NCI-H1417 treated with DMSO at 0.1 percent for 48 hours (cell line): ENCODE results near the gene UBE2E2.

Experiments
- DNase-seq: peaks from one replicate; lab custom pipeline; 2025; lab: John Stamatoyannopoulos, UW

Gene UBE2E2

GRCh38 chr3:23620638-23621015 is 417.5 kb downstream of the UBE2E2 start:
- no peak for DNase-seq

GRCh38 chr3:23623844-23624243 is 420.7 kb downstream of the UBE2E2 start:
- no peak for DNase-seq

GRCh38 chr3:23624305-23624704 is 421.2 kb downstream of the UBE2E2 start:
- DNase-seq = no peak

- DNase-seq = no peak
Observed at GRCh38 chr3:23626442-23626841, 423.3 kb downstream of the UBE2E2 start.

- no peak for DNase-seq
Observed at GRCh38 chr3:23629181-23629894, 426.2 kb downstream of the UBE2E2 start.

- no peak for DNase-seq
Observed at GRCh38 chr3:23633261-23633960, 430.3 kb downstream of the UBE2E2 start.

GRCh38 chr3:23637339-23637738 is 434.2 kb downstream of the UBE2E2 start:
- no peak for DNase-seq

GRCh38 chr3:23640471-23641146 is 437.5 kb downstream of the UBE2E2 start:
- no peak for DNase-seq
